Measurements from ENCODE around the gene TBCE.

- TF ChIP-seq CTCF (IDR thresholded peaks at IDR 0.05; ENCODE audit: low read depth, low read length, missing input control) (no peak), TAF1 (conservative IDR thresholded peaks at IDR 0.05) (no peak), YY1 (IDR thresholded peaks at IDR 0.05) (peak; percentile 25), RAD21 (IDR thresholded peaks at IDR 0.05) (peak; percentile 19 to 56), FOXA1 (IDR thresholded peaks at IDR 0.05) (peak; percentile 68), SP1 (IDR thresholded peaks at IDR 0.05) (peak; percentile 89), MAX (IDR thresholded peaks at IDR 0.05) (peak; percentile 59), EGR1 (IDR thresholded peaks at IDR 0.05; ENCODE audit: low read depth in 2 of 2) (no peak)
- TF ChIP-seq, protein P1, sequence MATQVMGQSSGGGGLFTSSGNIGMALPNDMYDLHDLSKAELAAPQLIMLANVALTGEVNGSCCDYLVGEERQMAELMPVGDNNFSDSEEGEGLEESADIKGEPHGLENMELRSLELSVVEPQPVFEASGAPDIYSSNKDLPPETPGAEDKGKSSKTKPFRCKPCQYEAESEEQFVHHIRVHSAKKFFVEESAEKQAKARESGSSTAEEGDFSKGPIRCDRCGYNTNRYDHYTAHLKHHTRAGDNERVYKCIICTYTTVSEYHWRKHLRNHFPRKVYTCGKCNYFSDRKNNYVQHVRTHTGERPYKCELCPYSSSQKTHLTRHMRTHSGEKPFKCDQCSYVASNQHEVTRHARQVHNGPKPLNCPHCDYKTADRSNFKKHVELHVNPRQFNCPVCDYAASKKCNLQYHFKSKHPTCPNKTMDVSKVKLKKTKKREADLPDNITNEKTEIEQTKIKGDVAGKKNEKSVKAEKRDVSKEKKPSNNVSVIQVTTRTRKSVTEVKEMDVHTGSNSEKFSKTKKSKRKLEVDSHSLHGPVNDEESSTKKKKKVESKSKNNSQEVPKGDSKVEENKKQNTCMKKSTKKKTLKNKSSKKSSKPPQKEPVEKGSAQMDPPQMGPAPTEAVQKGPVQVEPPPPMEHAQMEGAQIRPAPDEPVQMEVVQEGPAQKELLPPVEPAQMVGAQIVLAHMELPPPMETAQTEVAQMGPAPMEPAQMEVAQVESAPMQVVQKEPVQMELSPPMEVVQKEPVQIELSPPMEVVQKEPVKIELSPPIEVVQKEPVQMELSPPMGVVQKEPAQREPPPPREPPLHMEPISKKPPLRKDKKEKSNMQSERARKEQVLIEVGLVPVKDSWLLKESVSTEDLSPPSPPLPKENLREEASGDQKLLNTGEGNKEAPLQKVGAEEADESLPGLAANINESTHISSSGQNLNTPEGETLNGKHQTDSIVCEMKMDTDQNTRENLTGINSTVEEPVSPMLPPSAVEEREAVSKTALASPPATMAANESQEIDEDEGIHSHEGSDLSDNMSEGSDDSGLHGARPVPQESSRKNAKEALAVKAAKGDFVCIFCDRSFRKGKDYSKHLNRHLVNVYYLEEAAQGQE (IDR thresholded peaks at IDR 0.05) = no peak
- TF ChIP-seq, protein P2, sequence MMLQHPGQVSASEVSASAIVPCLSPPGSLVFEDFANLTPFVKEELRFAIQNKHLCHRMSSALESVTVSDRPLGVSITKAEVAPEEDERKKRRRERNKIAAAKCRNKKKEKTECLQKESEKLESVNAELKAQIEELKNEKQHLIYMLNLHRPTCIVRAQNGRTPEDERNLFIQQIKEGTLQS (IDR thresholded peaks at IDR 0.05) = peak; percentile 74
Measured at GRCh38 chr1:235411489-235412486, 44.6 kb downstream of the TBCE start.

Measured in liver (tissue), 3 donors.